ENCODE data around the gene FBXO3.
"Not testable (repeated sequence)": the region's sequence is repeated elsewhere in the genome, so short reads cannot be mapped to it uniquely, and the experiment has no call there.

Gene FBXO3

DNA sequence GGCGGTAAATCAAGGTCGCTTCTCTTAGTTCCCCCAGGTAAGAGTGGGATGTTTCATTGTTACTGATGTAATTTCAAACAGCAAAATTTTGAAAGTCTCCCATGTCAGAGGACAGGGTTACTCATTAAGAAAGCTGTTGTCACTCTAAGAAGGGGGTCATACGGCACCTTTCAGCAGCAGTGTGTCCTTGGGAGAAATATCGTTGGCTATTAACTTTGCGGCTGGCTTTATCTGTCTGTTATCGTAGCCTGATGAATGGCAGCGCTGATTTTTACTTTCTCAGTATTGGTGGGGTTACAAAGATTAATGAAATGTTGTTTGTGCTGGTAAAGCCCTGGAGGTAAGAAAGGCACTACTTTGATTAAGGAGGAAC, 27.5 kb upstream of the FBXO3 start:
- CTCF ChIA-PET = interaction anchor here (1.0 kb wide), 1 partner anchor 28 kb away, joined by 4 read pairs; no protein-coding TSS in a partner anchor
- no peak for TF ChIP-seq CTCF (IDR thresholded peaks at IDR 0.05; ENCODE audit: control extremely low read depth, extremely low read depth, low read depth, missing control alignments)
- POLR2A ChIA-PET = no interaction called here
- no peak for DNase-seq (ENCODE audit: extremely low spot score)

DNA sequence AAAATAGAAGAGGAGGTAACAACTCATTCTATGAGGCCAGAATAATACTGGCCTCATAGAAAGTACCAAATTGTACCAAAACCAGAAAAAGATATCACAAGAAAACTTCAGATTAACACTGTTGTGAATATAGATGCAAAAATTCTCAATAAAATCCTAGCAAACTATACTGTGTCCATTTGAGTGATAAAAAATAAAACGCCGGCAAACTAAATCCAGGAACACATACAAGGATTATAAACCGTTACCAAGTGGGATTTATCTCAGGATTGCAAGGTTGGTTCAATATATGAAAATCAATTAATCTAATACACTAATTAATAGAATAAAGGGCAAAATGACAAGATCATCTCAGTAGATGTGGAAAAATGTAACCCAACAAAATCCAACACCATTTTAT, 23.6 kb upstream of the FBXO3 start:
- no peak for TF ChIP-seq CTCF (IDR thresholded peaks at IDR 0.05; ENCODE audit: control extremely low read depth, extremely low read depth, low read depth, missing control alignments)
- ChIA-PET POLR2A (no interaction called here), CTCF (no interaction called here)
- DNase-seq (ENCODE audit: extremely low spot score) = no peak

DNA sequence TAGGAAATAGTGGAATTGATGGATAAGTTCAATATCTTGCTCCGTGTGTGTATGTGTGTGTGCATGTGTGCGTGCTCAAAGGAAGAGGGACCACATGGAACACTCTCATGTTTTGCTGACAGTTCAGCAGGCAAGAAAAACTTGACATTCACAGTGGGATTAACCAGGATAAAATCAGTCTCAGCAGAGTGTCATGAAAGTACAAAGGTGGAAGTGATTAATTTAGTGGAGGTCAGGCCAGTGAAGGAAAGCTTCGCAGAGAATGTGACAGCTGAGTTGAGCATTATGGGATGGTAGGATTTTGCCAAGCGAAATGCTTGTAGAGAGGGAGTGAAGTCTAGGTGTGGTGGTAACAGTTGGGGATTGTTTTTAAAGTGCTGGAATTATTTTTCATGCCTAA, 15.7 kb upstream of the FBXO3 start:
- ChIA-PET CTCF (interaction anchor here (0.8 to 1.3 kb wide), 2 partner anchors 17 to 48 kb away, joined by 3 read pairs; no protein-coding TSS in a partner anchor), POLR2A (no interaction called here)
- no peak for DNase-seq (ENCODE audit: extremely low spot score)
- TF ChIP-seq CTCF (IDR thresholded peaks at IDR 0.05; ENCODE audit: control extremely low read depth, extremely low read depth, low read depth, missing control alignments) = no peak

DNA sequence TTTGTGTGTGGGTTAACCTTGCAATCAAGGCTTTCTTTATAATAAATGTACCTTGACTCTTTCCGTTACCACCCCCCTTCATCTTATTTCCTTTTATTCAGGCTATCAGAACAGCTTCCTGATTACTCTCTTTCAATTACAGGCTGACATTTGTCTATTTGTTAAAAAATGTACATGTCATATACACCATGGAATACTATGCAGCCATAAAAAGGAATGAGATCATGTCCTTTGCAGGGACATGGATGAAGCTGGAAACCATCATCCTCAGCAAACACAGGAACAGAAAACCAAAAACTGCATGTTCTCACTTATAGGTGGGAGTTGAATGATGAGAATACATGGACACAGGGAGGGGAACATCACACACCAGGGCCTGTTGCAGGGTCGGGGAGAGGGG, 13.8 kb upstream of the FBXO3 start:
- CTCF ChIA-PET; DNase-seq (ENCODE audit: extremely low spot score); POLR2A ChIA-PET: not testable (repeated sequence)

DNA sequence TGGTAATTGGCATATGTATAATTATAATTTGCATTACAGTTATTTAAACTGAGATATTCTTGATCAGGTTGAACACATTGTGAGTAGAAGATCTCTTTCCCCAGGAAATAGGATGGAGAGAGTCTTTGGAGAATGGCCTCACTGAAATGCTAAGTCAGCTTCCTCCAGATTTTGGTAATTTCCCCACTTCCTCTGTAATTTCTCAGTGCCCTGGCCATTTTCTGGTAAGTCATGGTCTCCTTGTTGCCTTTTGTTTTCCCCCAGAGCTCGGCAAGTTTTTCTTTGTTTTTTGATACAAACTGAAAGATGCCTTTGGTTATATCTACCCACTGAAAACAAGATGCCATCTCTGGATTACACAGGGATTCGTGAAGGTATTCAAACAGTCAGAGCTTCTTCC, 12.8 kb upstream of the FBXO3 start:
- ChIA-PET POLR2A (no interaction called here), CTCF (interaction anchor here (0.9 kb wide), 1 partner anchor 20 kb away, joined by 3 read pairs; no protein-coding TSS in a partner anchor)
- TF ChIP-seq CTCF (IDR thresholded peaks at IDR 0.05; ENCODE audit: control extremely low read depth, extremely low read depth, low read depth, missing control alignments) = no peak
- no peak for DNase-seq (ENCODE audit: extremely low spot score)

DNA sequence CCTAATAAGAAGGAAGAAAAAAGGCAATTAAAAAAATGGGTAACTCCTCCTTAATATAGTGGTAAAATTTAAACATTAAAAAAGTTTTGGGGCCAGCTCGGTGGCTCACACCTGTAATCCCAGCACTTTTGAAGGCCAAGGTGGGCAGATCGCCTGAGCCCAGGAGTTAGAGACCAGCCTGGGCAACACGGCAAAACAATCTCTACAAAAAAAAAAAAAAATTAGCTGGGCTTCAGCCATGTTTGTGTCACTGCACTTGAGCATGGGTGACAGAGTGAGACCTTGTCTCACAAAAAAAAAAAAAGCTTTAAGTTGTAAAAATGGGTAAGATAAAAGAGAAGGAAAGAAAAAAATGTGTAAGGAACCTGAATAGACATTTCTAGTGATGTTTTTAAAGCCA, 11.3 kb upstream of the FBXO3 start:
- TF ChIP-seq CTCF (IDR thresholded peaks at IDR 0.05; ENCODE audit: control extremely low read depth, extremely low read depth, low read depth, missing control alignments) = no peak
- ChIA-PET CTCF (interaction anchor here (1.9 to 2.6 kb wide), 2 partner anchors 20 to 23 kb away, joined by 6 to 7 read pairs; no protein-coding TSS in a partner anchor), POLR2A (no interaction called here)
- no peak for DNase-seq (ENCODE audit: extremely low spot score)

DNA sequence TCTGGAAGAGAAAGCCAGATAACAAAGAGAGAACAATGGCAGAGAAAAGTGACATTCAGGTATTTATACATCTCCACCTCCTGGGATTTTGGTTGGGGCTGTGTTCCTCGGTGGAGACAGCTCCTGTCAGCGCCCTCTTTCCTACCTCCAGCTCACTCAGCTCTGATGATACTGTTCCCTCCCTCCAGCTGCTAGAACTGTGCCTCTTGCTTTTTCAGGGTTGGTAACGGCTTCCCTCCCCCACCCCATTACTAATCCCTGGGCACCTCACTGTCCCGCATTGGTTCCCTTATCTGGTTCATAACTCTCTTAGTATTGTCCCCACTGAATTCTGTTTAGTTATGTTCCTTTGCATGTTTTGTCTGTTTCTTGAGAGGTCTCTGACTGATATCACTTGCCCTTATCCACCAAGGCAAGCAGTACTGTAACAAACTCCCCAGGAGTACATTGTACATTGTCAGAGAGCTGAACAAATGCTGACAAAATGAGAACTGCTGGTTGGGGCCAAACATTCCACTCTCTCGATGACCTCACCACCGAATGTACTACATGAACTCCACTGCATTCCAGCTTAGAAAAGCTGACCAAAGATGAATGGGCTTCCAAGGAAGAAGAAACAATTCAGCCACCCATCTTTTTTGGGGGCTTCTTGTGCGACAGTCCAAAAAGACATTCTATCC, 5.7 kb upstream of the FBXO3 start:
- ChIA-PET POLR2A (no interaction called here), CTCF (interaction anchor here (0.9 to 1.3 kb wide), 2 partner anchors 12 to 28 kb away, joined by 3 read pairs; no protein-coding TSS in a partner anchor)
- DNase-seq (ENCODE audit: extremely low spot score) = no peak
- no peak for TF ChIP-seq CTCF (IDR thresholded peaks at IDR 0.05; ENCODE audit: control extremely low read depth, extremely low read depth, low read depth, missing control alignments)

Data from GM10248 (cell line).